Measurements from ENCODE around the gene PEPD. TPM values are rescaled to one million over a fixed set of nuclear protein-coding genes. Genes with fewer than 3 reads are reported as not detected.

PEPD gene
- total RNA-seq, 1 experiment from 2014 or later, result 30.2 TPM

- DNase-seq (ENCODE audit: extremely low read depth, low read depth), result no peak
Measured at GRCh38 chr19:33443638-33444561, 77.7 kb downstream of the PEPD start.

- no peak for DNase-seq (ENCODE audit: extremely low read depth, low read depth)
Measured at GRCh38 chr19:33442706-33443105, 78.9 kb downstream of the PEPD start.

- DNase-seq (ENCODE audit: extremely low read depth, low read depth), result no peak
Measured at GRCh38 chr19:33441828-33442227, 79.8 kb downstream of the PEPD start.

- DNase-seq (ENCODE audit: extremely low read depth, low read depth), result no peak
Measured at GRCh38 chr19:33441277-33441699, 80.3 kb downstream of the PEPD start.

GRCh38 chr19:33440682-33441081 lies 80.9 kb downstream of the PEPD start:
- DNase-seq (ENCODE audit: extremely low read depth, low read depth), result no peak

GRCh38 chr19:33440241-33440640 lies 81.3 kb downstream of the PEPD start:
- no peak for DNase-seq (ENCODE audit: extremely low read depth, low read depth)

- DNase-seq (ENCODE audit: extremely low read depth, low read depth), result no peak
Measured at GRCh38 chr19:33438987-33439781, 82.4 kb downstream of the PEPD start.

GRCh38 chr19:33437821-33438671 lies 83.5 kb downstream of the PEPD start:
- DNase-seq (ENCODE audit: extremely low read depth, low read depth), result no peak

- no peak for DNase-seq (ENCODE audit: extremely low read depth, low read depth)
Measured at GRCh38 chr19:33437393-33437820, 84.2 kb downstream of the PEPD start.

- no peak for DNase-seq (ENCODE audit: extremely low read depth, low read depth)
Measured at GRCh38 chr19:33436360-33437345, 84.9 kb downstream of the PEPD start.

- DNase-seq (ENCODE audit: extremely low read depth, low read depth), result no peak
Measured at GRCh38 chr19:33435706-33436359, 85.8 kb downstream of the PEPD start.

GRCh38 chr19:33434886-33435705 lies 86.5 kb downstream of the PEPD start:
- no peak for DNase-seq (ENCODE audit: extremely low read depth, low read depth)

- DNase-seq (ENCODE audit: extremely low read depth, low read depth), result no peak
Measured at GRCh38 chr19:33434069-33434885, 87.3 kb downstream of the PEPD start.

GRCh38 chr19:33432446-33433170 lies 89.0 kb downstream of the PEPD start:
- no peak for DNase-seq (ENCODE audit: extremely low read depth, low read depth)

GRCh38 chr19:33432015-33432414 lies 89.6 kb downstream of the PEPD start:
- no peak for DNase-seq (ENCODE audit: extremely low read depth, low read depth)

GRCh38 chr19:33430674-33431277 lies 90.8 kb downstream of the PEPD start:
- DNase-seq (ENCODE audit: extremely low read depth, low read depth), result peak; percentile 36
